ENCODE data around the gene EPPIN. TPM values are rescaled to one million over a fixed set of nuclear protein-coding genes. Genes with fewer than 3 reads are reported as not detected.

EPPIN gene
- total and polyA plus RNA-seq, 12 donors, result not detected

DNA sequence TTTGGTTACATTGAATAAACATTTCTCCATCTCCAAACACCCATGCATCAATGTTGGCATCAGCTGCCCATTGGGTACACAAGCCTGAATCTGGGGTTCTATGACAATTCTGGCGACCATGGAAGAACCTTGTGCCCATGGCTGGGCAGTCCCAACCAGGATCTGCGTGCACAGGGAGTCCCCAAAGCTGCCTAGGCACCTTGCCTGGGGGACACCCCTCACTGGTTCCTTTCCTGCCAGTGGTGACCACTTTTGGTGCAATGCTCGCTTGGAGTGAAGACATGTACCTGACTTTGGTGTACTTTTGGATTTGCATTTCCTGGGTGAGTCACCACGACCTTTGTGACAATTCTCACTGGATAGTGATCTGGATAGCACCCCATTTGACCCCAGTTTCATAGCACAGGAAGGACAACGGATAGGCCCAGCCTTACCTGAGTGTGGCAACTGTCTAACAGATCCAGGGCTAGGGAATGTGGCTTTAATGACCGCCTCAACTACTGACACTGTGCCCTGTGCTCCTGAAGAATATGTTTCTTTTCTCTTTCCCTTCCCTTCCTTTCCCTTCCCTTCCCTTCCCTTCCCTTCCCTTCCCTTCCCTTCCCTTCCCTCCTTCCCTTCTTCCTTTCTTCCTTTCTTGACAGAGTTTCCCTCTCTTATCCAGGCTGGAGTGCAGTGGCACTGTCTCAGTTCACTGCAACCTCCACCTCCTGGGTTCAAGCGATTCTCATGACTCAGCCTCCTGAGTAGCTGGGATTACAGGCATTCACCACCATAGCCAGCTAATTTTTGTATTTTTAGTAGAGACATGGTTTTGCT is 38.9 kb downstream of the EPPIN start:
- no peaks in the 10 kb centered on the region for H3K4me1 ChIP-seq
- H3K27ac ChIP-seq, result no peak overlapping the region
- H3K27me3 ChIP-seq, result peaks cover 0 to 39% (median 18%) of the 10 kb centered on the region in 7 donors
- TF ChIP-seq, protein P1, sequence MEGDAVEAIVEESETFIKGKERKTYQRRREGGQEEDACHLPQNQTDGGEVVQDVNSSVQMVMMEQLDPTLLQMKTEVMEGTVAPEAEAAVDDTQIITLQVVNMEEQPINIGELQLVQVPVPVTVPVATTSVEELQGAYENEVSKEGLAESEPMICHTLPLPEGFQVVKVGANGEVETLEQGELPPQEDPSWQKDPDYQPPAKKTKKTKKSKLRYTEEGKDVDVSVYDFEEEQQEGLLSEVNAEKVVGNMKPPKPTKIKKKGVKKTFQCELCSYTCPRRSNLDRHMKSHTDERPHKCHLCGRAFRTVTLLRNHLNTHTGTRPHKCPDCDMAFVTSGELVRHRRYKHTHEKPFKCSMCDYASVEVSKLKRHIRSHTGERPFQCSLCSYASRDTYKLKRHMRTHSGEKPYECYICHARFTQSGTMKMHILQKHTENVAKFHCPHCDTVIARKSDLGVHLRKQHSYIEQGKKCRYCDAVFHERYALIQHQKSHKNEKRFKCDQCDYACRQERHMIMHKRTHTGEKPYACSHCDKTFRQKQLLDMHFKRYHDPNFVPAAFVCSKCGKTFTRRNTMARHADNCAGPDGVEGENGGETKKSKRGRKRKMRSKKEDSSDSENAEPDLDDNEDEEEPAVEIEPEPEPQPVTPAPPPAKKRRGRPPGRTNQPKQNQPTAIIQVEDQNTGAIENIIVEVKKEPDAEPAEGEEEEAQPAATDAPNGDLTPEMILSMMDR (IDR thresholded peaks at IDR 0.05), result no peak
- no peak overlapping the region for H3K4me3 ChIP-seq
- 68 to 72% methylated on average over 7 of the region's 7 CpGs for WGBS, 2 donors
- ATAC-seq (no peak), DNase-seq (no peak)
- no peaks in the 10 kb centered on the region for H3K36me3 ChIP-seq
- H3K9me3 ChIP-seq, result no peaks in the 10 kb centered on the region
- intact Hi-C loops (cut with DNase I), result no loop called here

DNA sequence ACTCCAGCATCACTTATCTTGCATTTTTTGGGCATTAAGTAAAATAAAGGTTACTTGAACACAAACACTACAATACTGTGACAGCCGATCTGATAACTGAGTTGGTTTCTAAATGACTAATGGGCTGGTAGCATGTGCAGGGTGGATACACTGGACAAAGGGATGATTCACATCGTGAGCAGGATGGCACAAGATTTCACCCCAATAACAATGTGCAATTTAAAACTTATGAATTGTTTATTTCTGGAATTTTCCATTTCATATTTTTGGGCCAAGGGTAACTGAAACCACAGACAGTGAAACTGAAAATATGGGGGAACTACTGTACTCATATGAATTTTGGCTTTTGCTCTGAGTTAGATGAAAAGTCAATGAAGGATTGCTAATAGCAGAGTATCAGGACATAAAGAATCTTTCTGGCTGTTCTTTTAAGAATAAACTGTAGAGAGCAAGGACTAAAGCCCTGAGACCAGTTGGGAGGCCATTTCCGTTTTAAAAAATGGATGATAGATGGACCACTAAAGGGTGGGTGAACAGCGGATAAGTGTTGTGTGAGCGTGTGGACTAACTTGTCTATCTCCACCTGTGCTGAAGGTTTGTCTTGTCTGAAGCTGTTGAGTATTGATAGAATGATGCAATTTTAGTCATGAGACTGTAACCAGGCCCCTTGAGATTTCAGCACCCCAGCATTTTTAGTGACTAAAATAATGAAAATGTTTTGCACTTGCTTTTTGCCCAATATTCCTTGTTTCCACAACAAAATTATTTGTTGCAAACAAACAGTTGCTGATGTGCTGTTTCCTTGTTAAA is 40.0 kb downstream of the EPPIN start:
- ATAC-seq (no peak), DNase-seq (no peak)
- 83% methylated on average over 5 of the region's 5 CpGs for WGBS, 2 donors
- Histone ChIP-seq H3K27me3 (peaks cover 0 to 36% (median 11%) of the 10 kb centered on the region in 7 donors), H3K4me1 (no peaks in the 10 kb centered on the region), H3K36me3 (no peaks in the 10 kb centered on the region), H3K27ac (no peak overlapping the region), H3K9me3 (no peaks in the 10 kb centered on the region), H3K4me3 (no peak overlapping the region)
- TF ChIP-seq, protein P1 (IDR thresholded peaks at IDR 0.05), result no peak
- intact Hi-C loops (cut with DNase I), result no loop called here

GRCh38 chr20:45506398-45506797 is 40.8 kb downstream of the EPPIN start:
- no peak overlapping the region for H3K4me3 ChIP-seq
- DNase-seq, result no peak
- H3K9me3 ChIP-seq, result no peaks in the 10 kb centered on the region
- intact Hi-C loops (cut with DNase I), result no loop called here
- H3K36me3 ChIP-seq, result no peaks in the 10 kb centered on the region
- 68 to 77% methylated on average over 2 of the region's 2 CpGs for WGBS, 2 donors
- no peak overlapping the region for H3K27ac ChIP-seq
- TF ChIP-seq, protein P1 (IDR thresholded peaks at IDR 0.05), result no peak
- peaks cover 0 to 4% (median 0%) of the 10 kb centered on the region in 9 donors for H3K4me1 ChIP-seq
- peaks cover 0 to 31% (median 11%) of the 10 kb centered on the region in 7 donors for H3K27me3 ChIP-seq
- ATAC-seq, result no peak

DNA sequence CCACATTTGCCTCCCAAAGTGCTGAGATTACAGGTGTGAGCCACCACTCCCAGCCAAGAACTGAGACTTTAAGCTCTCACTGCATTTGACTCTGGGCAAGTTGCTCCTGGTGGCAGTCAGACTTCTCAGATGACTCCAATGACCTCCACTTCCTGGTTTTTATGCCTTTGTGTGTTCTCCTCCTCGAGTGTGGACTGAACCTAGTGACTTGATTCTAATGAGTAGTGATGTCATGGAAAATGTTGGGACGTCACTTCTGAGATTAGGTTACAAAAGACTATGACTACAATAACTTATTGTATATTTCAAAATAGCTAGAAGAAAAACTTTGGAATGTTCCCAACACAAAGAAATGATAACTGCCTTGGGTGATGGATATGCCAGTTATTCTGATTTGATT is 43.8 kb downstream of the EPPIN start:
- 39 to 56% methylated on average over 2 of the region's 2 CpGs for WGBS, 2 donors
- Histone ChIP-seq H3K4me3 (no peak overlapping the region), H3K4me1 (peaks cover 0 to 4% (median 0%) of the 10 kb centered on the region in 9 donors), H3K27ac (no peak overlapping the region), H3K36me3 (no peaks in the 10 kb centered on the region), H3K27me3 (peaks cover 0 to 52% (median 31%) of the 10 kb centered on the region in 7 donors), H3K9me3 (no peaks in the 10 kb centered on the region)
- no peak for ATAC-seq
- no peak for DNase-seq
- intact Hi-C loops (cut with DNase I), result no loop called here
- TF ChIP-seq, protein P1 (IDR thresholded peaks at IDR 0.05), result no peak

All from heart right ventricle (tissue), 16 donors.